CD4-positive, alpha-beta T cell treated with Interleukin-15 for 4 hours (primary cell): Measurements from ENCODE around the gene C3orf20.
"Not testable (repeated sequence)": the region's sequence is repeated elsewhere in the genome, so short reads cannot be mapped to it uniquely, and the experiment has no call there.

Source experiments
- DNase-seq: peaks from one replicate; pipeline ENCODE4 v3.0.0-alpha.2; 2020; ENCODE audit warnings: low spot score

The C3orf20 gene

DNA sequence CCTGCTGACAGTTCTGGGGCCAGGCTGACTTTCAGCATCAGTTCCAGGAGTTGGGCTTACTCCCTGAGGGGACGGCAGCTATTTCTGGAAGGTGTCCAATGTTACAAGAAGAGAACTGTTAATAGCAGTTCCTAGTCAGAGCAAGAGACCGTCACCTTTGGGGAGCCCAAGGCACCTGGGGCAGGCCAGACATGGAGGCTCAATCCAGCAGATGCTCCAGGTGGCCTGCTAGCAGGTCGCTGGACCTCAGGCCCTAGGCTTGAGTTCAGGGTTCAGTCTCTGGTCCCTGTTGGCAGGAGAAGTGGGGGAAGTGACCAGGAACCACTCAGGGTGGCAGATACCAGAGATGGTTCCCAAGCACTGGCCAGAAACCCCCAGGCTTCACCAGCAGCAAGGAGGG, 25.9 kb downstream of the C3orf20 start:
- DNase-seq, result no peak

DNA sequence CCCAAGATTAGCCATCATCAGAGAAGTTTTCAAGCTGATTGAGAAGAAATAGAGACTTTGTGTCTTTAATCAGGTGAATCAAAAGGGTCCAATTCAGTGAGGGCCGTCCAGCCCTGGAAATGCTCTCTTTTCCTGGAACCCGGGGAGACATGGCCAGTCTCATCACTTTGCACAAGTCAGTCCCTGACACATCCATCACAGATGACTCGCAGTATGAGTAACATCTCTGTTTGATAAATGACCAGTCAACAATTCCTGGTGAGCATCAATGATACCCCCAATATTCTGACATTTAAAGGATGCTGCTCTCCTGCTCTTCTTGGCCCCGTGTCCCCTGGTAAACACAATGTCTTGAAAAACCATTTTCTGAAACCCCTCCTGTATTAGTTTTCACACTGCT, 26.7 kb downstream of the C3orf20 start:
- DNase-seq, result no peak

DNA sequence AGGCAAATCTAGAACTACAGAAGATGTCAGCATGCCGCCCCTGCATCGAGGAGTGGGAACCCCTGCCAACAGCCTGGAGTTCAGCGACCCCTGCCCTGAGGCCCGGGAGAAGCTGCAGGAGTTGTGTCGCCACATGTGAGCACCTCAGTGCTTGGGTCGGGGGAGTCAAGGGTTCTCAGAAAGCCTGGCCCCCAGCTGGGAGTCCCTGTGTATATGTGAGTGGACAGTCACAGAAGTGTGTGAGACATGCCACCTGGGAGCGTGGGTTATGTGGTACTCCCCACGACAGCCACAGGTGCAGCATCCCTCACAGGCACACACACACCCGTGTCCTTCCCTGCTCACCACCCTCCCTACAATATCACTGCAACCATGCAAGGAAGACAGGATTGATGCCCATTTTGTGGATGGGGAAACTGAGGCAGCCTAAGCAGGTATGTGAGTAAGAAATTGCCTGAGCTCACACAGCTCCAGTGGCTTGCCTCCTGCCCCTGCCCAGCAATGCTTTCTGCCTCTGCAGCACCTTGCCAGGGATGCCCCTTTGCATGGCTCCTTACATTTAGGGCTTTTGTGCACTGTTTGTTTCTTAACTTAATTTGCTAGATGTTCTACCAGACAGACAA, 28.3 kb downstream of the C3orf20 start:
- DNase-seq, result no peak

DNA sequence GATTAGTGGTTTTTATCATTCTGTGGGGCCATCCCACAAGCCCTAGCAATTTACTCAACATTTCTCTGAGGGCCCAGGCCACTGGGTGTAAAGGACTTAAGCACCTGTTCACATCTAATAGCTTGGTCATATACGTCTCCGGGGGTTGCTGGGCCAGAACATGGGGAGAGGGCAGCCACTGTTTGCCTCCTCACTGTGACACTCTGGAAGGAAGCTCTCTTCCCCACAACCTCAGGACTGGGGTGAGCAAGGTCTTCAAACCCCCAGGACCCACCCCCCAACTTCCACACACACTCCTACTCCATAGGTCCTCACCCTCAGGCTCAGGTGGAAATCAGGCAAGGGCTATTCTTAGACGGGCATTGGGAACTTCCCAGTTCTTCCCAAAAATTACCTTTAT, 28.9 kb downstream of the C3orf20 start:
- no peak for DNase-seq

DNA sequence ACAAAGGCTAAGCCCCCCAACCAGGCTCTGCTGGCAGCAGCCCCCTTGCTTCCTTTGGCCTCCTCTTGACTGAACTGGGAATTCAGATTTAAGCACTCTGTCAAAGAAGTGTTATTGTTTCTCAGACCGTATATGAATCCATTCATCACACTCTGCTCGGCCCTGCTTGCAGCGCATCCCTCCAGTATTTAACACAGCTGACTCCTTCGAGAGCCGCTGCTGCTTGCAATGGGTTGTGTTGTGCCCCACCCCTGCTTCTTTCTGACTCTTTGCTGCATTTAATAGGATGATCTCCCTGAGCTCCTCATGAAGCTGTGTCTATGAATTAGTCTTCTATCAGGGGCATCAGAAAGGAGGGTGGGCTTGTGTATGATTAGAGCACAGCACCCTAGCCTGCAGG, 31.2 kb downstream of the C3orf20 start:
- no peak for DNase-seq

DNA sequence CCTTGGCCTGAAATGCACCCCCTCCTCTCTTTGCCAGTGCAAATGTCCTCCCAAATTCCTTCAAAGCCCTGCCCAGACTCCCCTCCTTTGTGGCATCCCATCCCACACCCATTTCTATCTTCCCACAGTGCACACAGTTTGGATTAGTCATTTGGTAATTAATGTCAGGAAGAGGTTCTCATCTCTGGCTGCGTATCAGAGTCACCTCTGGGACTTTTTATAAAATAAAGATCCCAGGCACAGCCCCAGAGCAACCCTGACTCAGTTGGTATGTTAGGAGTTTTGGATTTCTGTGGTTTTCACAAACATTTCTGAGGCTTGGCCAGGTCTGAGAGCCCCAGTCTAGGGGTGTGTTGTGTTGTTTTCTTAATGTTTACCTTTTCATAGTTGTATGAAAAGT, 41.6 kb downstream of the C3orf20 start:
- no peak for DNase-seq

DNA sequence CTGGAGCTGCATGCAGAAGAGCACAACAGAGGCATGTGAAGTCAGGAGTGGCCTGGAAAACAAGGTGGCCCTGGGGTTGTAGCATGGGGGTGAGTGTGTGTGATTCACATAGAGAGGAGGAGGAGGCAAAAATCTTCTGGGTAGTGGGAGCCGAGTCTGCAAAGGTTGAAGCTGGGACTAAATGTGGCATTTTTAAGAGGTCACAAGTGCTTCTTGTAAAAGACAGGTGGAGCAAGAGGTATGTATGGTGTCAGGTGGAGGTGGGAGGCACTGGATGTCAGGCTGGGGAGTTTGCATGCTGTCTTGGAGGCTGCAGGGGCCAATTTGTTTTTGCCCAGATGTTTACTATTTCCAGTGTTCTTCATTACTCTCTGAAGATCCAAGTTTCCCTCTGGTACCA, 42.4 kb downstream of the C3orf20 start:
- DNase-seq, result no peak

DNA sequence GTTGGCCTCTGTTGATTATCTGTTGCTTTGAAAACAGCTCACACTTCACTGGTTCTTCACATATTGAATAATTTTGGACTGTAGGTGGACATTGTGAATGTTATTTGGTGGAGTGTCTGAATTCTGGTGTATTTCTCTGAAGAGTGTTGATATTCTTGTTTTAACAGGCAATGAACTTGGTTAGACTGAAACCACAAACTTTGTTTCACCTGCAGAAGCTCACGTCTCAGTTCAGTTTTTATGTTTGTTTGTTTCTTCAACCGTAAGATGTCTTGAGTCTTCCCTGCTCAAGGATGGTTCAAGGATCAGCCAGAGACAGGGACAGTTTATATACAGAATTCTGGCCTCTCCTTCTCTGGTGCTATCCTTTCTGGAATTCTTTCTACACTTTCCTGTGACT, 43.6 kb downstream of the C3orf20 start:
- DNase-seq, result no peak

DNA sequence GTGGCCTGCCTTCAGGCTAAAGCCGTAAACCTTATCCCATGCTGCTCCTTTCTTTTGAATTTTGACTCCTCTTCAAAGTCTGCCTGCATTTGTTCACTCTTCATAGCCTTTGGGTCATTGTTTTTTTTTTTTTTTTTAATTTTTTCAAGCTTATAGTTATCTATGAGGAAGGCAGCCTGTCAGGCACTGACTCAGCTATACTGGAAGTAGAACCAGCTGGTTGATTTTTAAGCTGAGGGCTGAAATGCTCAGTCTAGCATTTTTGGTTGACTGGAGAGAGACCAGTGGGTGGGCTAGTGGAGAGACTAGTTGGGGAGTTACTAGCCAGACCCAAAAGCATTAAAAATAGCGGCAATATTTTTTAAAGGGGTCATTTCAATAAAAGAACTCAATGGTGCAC, 44.1 kb downstream of the C3orf20 start:
- DNase-seq, result no peak

DNA sequence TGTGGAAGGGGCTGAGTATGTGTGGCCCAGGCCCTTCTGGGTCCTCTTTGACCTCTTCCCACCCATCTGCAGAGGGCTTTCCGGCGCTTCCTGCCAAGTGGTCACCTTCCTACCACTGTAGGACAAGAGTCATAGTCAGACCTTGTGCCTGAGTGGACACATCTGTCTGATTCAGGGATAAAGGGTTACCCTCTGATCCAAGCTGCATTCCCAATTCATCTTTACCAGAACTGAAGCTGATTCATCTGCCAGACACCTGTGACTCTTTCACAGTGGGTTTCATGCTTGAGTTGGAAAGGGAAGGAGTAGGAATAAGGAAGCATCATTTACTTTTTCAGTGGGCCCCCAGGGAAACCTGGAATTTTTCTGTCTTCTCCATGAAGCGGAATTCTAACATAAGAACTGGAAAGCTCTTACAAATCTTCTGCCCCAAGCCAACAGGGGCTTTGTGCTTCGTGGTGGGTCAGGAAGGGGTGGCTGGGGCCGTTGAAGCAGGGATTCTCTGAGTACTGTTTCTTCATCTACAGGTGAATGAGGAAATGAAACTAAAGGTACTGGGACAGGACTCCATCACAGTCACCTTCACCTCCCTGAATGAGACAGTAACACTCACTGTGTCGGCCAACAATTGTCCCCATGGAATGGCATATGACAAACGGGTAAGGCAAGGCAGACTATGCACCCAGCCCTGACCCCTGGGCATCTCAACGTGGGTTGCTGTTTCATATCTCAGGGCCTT, 46.4 kb downstream of the C3orf20 start:
- no peak for DNase-seq

DNA sequence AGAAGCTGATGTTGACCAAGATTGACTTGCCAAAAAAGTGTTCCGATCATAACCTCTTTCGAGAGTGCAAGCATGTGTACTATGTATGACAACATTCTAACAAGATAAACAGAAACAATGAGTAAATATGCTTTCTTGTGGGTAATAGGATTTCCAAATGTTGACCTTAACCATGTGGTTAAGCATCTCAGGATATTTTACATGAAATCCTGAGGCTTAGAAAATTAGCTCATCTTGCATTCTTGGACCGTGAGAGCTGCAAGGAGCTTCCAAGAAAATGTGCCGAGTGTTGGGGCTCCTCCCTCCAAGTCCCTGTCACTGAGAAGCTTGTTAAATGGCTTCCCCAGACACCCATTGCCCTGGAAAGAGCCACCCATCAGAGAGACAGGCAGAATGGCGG, 50.1 kb downstream of the C3orf20 start:
- no peak for DNase-seq

DNA sequence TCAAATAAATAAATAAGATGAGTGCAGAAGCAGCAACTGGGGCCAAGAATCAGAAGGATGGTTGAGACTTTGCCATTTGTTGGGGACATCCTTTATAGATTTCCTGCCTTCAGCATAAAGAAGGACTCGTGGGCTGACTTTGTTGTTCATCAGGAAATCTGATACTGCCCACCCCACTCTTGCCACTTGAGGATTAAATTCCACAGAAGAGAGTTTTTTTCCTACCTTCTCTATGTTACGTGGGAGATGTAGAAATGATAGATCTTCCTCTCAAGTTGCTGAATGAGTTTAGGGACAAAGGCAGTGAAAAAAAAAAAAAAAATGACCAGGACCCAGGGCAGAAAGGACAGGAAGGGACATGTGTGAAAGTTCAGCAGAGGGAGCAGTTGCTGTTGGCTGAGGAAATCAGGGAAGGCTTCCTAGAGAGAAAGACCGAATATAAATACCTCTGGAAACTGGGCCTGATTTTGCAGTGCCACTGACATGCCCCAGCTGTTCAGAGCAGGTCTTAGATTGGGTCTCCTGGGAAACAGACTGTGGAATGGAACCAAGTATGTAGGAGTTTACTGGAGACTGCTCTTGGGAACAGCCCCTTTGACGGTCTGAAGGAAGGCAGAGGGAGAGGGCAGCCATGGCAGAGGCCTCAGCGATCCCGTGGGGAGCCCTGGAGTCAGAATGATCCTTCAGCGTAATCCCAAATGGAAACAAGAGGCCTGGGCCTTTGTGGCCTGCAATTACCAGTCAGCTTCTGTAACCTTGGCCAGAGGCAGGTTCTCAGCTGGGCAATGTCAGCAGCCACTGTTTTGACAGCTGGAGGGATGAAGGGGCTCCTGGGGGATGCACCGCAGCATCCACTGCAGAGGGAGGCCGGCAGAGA, 50.9 kb downstream of the C3orf20 start:
- DNase-seq, result no peak

DNA sequence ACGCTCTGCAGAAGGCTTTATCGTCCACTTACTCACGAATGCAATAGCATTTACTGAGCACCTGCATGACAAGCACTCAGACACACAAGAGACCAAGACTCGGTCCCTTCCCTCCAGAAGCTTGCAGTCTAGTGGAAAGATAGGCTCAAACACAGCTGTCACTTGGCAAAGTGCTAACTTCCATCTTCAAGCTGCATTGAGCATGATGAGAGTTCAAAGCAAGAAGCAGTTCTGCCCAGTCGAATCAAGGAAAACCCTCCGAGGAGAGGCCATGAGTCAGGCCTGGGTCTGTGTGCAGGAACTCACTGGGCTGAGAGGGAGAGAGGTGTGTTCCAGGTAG, 51.5 kb downstream of the C3orf20 start:
- no peak for DNase-seq

DNA sequence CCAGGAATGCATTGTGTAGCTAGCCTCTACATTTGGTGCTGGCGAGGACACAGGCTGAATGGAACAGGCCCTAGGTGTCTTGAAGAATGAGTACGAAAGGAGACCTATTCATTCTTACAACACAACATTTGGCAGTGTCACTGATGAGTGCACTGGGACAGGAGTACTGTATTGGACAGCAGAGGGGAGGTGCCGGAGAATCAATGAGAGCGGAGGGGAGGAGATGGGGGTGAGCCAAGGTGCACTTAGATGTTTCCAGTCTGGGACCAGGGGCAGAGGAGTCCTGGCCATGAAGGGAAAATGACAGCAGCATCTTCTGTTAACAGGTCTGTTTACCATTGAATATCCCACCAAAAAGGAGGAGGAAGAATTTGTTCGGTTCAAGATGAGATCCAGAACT, 53.2 kb downstream of the C3orf20 start:
- DNase-seq, result no peak

DNA sequence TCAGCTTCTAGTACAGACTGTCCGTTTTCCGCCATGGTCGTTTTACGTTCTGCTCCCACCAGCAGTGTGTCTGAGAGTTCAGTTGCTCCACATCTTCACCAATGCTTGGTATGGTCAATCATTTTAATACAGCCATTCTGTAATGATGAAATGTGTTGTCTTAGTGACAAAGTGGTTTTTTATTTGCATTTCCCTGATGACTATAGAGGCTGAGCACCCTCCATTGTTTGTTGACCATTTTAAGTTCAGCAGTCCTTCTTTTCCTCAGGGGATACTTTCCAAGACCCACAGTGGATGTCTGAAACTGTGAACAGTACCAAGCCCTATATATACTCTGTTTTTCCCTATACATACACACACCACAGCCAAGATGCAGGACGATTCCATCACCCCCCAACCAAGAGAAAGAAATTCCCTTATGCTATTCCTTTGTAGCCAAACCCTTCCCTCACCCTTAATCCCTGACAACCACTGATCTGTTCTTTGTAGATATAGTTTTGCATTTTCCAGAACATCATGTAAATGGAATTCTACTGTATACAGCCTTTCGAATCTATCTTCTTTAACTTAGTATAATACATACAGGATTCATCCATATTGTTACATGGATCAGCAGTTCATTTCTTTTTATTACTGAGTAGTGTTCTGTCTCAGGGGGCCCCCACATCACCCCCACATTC, 55.9 kb downstream of the C3orf20 start:
- DNase-seq, result no peak

DNA sequence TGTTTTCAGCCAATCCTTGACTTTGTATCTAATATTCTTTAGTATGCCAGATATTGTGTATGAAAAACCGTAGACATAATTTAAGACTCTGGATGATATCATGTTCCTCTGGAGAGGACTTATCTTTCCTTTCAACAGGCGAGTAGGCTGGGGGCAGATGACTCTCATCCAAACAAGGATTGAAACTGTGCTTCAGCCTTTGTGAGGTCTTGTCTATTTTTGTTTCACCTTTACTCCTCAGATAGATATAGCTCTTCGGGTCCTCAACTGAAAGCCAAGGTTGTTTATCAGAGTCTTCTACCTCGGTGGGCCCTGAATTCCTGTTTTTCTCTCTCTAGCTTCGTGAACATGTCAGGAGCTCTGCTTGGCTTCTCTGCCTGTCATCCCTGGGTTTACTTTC, 66.0 kb downstream of the C3orf20 start:
- DNase-seq, result no peak

DNA sequence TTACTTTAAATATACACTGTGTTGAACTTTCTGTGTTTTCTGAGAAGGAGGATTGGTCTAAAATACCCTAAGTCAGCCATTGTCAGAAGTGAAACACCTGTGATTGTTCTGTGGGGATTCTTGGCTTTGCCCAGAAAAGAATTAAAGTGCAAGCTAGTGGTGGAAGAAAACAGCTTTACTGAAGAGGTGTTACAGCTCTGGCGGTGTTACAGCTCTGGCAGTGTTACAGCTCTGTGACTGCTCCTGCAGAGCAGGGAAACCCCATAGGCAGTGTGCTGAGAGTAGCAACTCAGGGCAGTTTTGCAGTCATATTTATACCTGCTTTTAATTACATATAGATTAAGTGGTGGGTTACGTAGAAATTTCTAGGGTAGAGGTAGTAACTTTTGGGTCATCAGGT, 66.6 kb downstream of the C3orf20 start:
- no peak for DNase-seq

DNA sequence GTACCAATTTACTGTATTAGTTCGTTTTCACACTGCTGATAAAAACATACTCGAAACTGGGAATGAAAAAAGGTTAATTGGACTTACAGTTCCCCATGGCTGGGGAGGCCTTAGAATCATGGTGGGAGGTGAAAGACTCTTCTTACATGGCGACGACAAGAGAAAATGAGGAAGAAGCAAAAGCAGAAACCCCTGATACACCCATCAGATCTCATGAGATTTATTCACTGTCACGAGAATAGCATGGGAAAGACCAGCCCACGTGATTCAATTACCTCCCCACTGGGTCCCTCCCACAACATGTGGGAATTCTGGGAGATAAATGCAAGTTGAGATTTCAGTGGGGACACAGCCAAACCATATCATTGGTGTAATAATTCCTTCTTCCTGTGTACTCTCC, 69.6 kb downstream of the C3orf20 start:
- no peak for DNase-seq

DNA sequence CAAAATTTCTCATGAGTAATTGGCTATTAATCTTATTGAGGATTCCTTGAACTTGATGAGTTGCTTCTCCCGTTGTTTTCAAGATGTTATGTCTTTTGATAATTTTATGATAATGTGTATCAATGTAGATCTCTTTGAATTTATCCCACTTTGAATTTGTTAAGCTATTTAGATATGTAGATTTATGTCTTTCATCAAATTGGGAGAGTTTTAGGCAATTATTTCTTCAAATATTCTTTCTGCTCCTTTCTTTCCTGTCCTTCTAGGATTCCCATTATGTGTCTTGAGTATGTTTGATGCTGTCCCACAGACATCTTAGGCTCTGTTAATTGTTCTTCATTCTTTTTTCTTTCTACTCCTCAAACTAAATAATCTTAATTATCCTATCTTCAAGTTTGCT, 75.7 kb downstream of the C3orf20 start:
- no peak for DNase-seq

DNA sequence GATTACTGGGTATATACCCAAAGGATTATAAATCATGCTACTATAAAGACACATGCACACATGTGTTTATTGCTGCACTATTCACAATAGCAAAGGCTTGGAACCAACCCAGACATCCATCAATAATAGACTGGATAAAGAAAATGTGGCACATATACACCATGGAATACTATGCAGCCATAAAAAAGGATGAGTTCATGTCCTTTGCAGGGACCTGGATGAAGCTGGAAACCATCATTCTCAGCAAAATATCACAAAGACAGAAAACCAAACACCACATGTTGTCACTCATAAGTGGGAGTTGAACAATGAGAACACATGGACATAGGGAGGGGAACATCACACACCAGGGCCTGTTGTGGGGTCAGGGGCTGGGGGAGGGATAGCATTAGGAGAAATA, 78.0 kb downstream of the C3orf20 start:
- not testable (repeated sequence) for DNase-seq

DNA sequence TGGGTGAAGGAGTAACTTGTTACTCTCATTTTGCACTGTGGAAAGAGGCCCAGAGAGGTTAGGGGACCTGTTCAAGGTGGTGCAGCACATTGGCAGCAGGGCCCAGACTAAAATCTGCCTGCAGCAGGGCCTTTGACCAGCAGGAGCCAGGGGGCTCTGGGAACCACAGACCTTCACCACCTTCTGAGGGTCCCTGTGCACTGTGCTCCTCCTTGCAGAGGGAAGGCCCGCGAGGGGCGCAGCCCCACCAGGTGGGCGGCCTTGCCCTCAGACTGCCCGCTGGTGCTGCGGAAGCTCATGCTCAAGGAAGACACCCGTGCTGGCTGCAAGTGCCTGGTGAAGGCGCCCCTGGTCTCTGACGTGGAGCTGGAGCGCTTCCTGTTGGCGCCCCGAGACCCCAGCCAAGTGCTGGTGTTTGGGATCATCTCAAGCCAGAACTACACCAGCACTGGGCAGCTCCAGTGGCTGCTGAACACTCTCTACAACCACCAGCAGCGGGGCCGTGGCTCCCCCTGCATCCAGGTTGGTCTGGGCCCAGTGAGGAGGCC, 82.3 kb downstream of the C3orf20 start:
- no peak for DNase-seq

DNA sequence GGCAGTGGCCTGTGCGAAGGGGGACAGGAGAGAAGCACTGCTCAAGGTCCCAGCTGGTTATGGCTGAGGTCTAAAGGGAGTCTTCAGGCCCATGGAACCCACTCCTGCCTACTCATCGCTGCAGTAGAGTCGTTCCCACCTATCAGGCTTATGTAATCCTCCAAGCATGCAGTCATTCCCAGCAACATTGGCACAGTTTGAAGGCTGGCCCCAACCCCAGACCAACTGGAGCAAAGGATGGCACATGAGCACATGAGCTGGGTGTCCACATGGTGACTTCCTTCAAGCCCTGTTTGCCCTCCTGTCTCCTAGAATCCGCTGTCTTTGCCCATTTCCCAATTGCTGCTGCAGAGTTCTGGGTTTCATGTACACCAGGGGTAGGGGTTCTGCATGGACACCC, 83.4 kb downstream of the C3orf20 start:
- DNase-seq, result no peak
